NOMO-1 (cell line): ENCODE measurements around the gene OR1E2.
"Not testable (repeated sequence)": the region's sequence is repeated elsewhere in the genome, so short reads cannot be mapped to it uniquely, and the experiment has no call there.

Experiments
- DNase-seq, 2 experiments: peaks; one replicate each; lab custom pipeline; 2025; ENCODE audit not compliant: unreplicated experiment in 2 of 2; lab: John Stamatoyannopoulos, UW

Gene OR1E2

GRCh38 chr17:3398310-3398709 is 35.3 kb downstream of the OR1E2 start, which contains the start of gene OR1E1:
TSS of gene OR1E1 (minus strand) at chr17:3398410. CDS start at chr17:3398410, 0 bp downstream.
- DNase-seq: no peak

GRCh38 chr17:3397801-3398200 is 35.8 kb downstream of the OR1E2 start:
- not testable (repeated sequence) for DNase-seq

- no peak for DNase-seq
Measured at GRCh38 chr17:3389791-3390190, 43.9 kb downstream of the OR1E2 start.

GRCh38 chr17:3385869-3386816 is 47.5 kb downstream of the OR1E2 start, which contains the start of gene OR3A2:
TSS of gene OR3A2 (minus strand) at chr17:3386308.
- no peak for DNase-seq
